GM21737 (cell line): ENCODE data around the gene MYOF.
"Not testable (repeated sequence)": the region's sequence is repeated elsewhere in the genome, so short reads cannot be mapped to it uniquely, and the experiment has no call there.

Experiments
- ATAC-seq: cut with Tn5 transposase; IDR thresholded peaks from one replicate; pipeline ENCODE4 v1.9.1; 2021; ENCODE audit warnings: mild to moderate bottlenecking, moderate library complexity; ENCODE audit not compliant: unreplicated experiment

The MYOF gene

GRCh38 chr10:93458821-93459257 lies 23.3 kb downstream of the MYOF start:
- ATAC-seq = no peak

- ATAC-seq = no peak
Measured at GRCh38 chr10:93457511-93457910, 24.6 kb downstream of the MYOF start.

- no peak for ATAC-seq
Measured at GRCh38 chr10:93456480-93456879, 25.7 kb downstream of the MYOF start.

- no peak for ATAC-seq
Measured at GRCh38 chr10:93454736-93455135, 27.4 kb downstream of the MYOF start.

- ATAC-seq = no peak
Measured at GRCh38 chr10:93454146-93454545, 28.0 kb downstream of the MYOF start.

- no peak for ATAC-seq
Measured at GRCh38 chr10:93452143-93452542, 30.0 kb downstream of the MYOF start.

- no peak for ATAC-seq
Measured at GRCh38 chr10:93451244-93451947, 30.7 kb downstream of the MYOF start.

GRCh38 chr10:93447970-93448369 lies 34.2 kb downstream of the MYOF start:
- no peak for ATAC-seq

- no peak for ATAC-seq
Measured at GRCh38 chr10:93447019-93447418, 35.1 kb downstream of the MYOF start.

- no peak for ATAC-seq
Measured at GRCh38 chr10:93445978-93446720, 36.0 kb downstream of the MYOF start.

GRCh38 chr10:93445097-93445960 lies 36.8 kb downstream of the MYOF start:
- ATAC-seq = no peak

- ATAC-seq = no peak
Measured at GRCh38 chr10:93443481-93443880, 38.7 kb downstream of the MYOF start.

GRCh38 chr10:93442721-93443120 lies 39.4 kb downstream of the MYOF start:
- ATAC-seq = not testable (repeated sequence)

- no peak for ATAC-seq
Measured at GRCh38 chr10:93440591-93441091, 41.5 kb downstream of the MYOF start.

- no peak for ATAC-seq
Measured at GRCh38 chr10:93438613-93439253, 43.4 kb downstream of the MYOF start.

- no peak for ATAC-seq
Measured at GRCh38 chr10:93437946-93438612, 44.1 kb downstream of the MYOF start.

- ATAC-seq = no peak
Measured at GRCh38 chr10:93437086-93437945, 44.8 kb downstream of the MYOF start.

GRCh38 chr10:93436591-93437085 lies 45.5 kb downstream of the MYOF start:
- ATAC-seq = no peak
